PFSK-1 (cell line): ENCODE results near the gene LRMDA.

ENCODE experiments used
- FOXP2 ChIP-seq: optimal IDR thresholded peaks from 2 replicates; pipeline ENCODE3; 2011; ENCODE audit warnings: borderline replicate concordance, control low read depth, inconsistent platforms; ENCODE audit not compliant: insufficient read depth; ENCODE audit errors: extremely low read length, extremely low read depth
- POLR2AphosphoS5 ChIP-seq: IDR thresholded peaks from 2 replicates; pipeline ENCODE4 v1.6.1; 2012; ENCODE audit warnings: low read depth, mild to moderate bottlenecking, control low read depth, low read length, moderate library complexity
- SIN3A ChIP-seq: IDR thresholded peaks from 2 replicates; pipeline ENCODE4 v1.6.1; 2012; ENCODE audit warnings: mild to moderate bottlenecking, low read length, moderate library complexity, borderline replicate concordance; ENCODE audit not compliant: insufficient read depth
- TAF1 ChIP-seq: IDR thresholded peaks from 2 replicates; pipeline ENCODE4 v1.6.1; 2012; ENCODE audit warnings: low read length, control low read depth, borderline replicate concordance; ENCODE audit not compliant: insufficient read depth
- TF ChIP-seq, protein P1 (sequence below), 2 experiments: IDR thresholded peaks; 2 replicates each; pipeline versions ENCODE4 v1.6.1 to v1.8.0; 2011 to 2012; ENCODE audit warnings: low read depth in 2 of 2, low read length in 2 of 2, control low read depth in 1 of 2, inconsistent platforms in 1 of 2, mild to moderate bottlenecking in 1 of 2, moderate library complexity in 1 of 2; ENCODE audit not compliant: insufficient read depth in 1 of 2

LRMDA gene

DNA sequence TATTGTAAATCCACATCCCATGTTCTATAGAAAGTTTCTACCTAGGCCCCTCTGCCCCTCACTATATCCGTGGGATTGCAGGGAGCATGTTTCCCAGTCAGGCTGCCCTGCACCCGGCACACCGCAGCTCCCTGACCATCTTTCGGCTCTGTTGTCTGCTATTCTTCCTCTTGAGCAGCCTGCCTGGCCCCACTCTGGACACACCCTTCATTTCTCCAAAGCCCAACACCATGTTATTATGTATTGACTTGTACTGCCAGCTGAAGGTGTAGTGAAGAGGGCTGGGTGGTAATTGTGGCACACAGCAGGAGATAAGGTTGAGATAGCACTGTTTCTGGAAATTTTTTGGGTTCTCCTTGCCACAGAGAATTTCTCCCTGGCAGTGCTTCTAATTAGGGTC lies 9.8 kb downstream of the LRMDA start:
- no peak for TF ChIP-seq TAF1
- TF ChIP-seq SIN3A, result no peak
- TF ChIP-seq, protein P1, sequence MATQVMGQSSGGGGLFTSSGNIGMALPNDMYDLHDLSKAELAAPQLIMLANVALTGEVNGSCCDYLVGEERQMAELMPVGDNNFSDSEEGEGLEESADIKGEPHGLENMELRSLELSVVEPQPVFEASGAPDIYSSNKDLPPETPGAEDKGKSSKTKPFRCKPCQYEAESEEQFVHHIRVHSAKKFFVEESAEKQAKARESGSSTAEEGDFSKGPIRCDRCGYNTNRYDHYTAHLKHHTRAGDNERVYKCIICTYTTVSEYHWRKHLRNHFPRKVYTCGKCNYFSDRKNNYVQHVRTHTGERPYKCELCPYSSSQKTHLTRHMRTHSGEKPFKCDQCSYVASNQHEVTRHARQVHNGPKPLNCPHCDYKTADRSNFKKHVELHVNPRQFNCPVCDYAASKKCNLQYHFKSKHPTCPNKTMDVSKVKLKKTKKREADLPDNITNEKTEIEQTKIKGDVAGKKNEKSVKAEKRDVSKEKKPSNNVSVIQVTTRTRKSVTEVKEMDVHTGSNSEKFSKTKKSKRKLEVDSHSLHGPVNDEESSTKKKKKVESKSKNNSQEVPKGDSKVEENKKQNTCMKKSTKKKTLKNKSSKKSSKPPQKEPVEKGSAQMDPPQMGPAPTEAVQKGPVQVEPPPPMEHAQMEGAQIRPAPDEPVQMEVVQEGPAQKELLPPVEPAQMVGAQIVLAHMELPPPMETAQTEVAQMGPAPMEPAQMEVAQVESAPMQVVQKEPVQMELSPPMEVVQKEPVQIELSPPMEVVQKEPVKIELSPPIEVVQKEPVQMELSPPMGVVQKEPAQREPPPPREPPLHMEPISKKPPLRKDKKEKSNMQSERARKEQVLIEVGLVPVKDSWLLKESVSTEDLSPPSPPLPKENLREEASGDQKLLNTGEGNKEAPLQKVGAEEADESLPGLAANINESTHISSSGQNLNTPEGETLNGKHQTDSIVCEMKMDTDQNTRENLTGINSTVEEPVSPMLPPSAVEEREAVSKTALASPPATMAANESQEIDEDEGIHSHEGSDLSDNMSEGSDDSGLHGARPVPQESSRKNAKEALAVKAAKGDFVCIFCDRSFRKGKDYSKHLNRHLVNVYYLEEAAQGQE (IDR thresholded peaks at IDR 0.05; ENCODE audit: insufficient read depth in 1 of 2, low read depth in 2 of 2, low read length in 2 of 2), result no peak
- no peak for TF ChIP-seq POLR2AphosphoS5
- no peak for TF ChIP-seq FOXP2

DNA sequence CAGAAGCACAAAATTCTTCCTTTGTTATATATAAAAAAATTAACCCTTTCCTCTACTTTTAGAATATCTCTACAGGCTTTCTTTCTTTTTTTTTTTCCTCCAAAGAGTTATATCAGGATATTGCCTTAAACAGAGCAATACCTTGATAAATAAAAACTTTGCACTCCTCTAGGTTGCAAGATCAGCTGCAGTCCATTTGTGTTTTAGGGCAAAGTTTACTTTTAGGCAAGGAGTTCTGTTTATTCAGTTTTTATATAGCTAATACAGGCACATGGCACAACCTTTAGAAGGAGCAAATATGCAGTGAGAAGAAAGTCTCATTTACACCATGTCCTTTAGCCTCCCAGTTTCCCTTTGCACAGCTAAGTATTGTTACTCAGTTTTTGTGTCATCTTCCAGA lies 10.3 kb downstream of the LRMDA start:
- TF ChIP-seq, protein P1 (IDR thresholded peaks at IDR 0.05; ENCODE audit: insufficient read depth in 1 of 2, low read depth in 2 of 2, low read length in 2 of 2), result no peak
- TF ChIP-seq TAF1, result no peak
- no peak for TF ChIP-seq POLR2AphosphoS5
- no peak for TF ChIP-seq FOXP2
- no peak for TF ChIP-seq SIN3A

DNA sequence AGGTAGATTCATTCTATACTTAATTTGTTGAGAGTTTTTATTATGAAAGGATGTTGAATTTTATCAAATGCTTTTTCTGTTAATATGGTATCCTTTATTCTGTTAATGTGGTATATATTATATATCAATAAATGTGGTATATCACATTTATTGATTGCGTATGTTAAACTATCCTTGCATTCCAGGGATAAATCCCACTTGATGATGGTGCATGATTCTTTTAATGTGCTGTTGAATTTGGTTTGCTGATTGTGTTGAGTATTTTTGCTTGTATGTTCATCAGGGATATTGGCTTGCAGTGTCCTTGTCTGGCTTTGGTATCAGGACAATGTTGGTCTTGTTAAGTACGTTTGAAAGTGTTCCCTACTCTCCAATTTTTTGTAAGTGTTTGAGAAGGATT lies 11.9 kb downstream of the LRMDA start:
- no peak for TF ChIP-seq TAF1
- TF ChIP-seq POLR2AphosphoS5, result no peak
- TF ChIP-seq SIN3A, result no peak
- TF ChIP-seq, protein P1 (IDR thresholded peaks at IDR 0.05; ENCODE audit: insufficient read depth in 1 of 2, low read depth in 2 of 2, low read length in 2 of 2), result no peak
- TF ChIP-seq FOXP2, result no peak

DNA sequence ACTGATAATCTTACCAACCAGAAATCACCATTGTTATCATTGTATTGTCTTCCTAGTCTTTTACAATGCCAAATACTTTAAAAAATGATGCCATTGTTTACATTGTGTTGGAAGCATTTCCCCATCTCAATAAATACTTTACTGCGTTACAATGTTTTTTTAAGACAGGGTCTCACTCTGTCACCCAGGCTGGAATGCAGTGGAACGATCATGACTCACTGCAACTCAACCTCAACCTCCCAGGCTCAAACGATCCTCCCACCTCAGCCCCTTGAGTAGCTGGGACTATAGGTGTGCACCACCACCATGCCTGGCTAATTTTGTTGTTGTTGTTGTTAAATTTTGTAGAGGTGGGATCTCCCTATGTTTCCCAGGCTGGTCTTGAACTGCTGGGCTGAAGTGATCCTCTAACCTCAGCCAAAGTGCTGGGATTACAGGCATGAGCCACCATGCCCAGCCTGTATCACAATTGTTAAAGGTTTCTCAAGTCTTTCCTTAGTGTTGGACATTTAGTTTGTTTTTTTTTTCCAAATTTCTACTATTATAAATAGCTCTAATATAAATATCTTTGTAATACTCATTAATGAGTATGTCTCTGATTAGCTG lies 13.5 kb downstream of the LRMDA start:
- TF ChIP-seq, protein P1 (IDR thresholded peaks at IDR 0.05; ENCODE audit: insufficient read depth in 1 of 2, low read depth in 2 of 2, low read length in 2 of 2), result no peak
- TF ChIP-seq POLR2AphosphoS5 (no peak), TAF1 (no peak), SIN3A (no peak), FOXP2 (no peak)

DNA sequence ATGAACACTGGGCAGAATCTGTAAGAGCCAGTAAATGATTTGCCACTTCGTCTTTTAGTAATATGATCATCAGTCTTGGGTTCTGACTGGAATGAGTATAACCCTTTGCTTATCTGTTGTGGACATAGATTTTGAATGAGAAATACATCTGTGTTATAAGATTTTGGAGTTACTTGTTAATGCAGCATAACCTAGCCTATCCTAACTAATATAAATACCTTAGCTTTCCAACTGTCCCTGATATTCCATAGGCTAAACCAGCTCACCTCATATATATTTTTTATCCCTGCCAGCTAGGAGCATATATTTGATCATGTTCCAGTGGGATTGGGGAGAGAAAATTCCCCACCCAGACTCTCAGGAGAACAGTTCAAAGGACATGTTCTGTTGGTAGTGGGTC lies 15.1 kb downstream of the LRMDA start:
- TF ChIP-seq TAF1 (no peak), SIN3A (no peak), FOXP2 (no peak), POLR2AphosphoS5 (no peak)
- TF ChIP-seq, protein P1 (IDR thresholded peaks at IDR 0.05; ENCODE audit: insufficient read depth in 1 of 2, low read depth in 2 of 2, low read length in 2 of 2), result no peak
